Body of pancreas (tissue), 4 donors: ENCODE results near the gene TSPAN4.

Experiments used
- CTCF ChIP-seq, 7 experiments: fragments of 450-650 bp in 4 of 7; fragments of 200-600 bp in 3 of 7; sonication (generic) in 3 of 7; IDR thresholded peaks; one replicate each; pipeline ENCODE4 v1.5.1; 2016 to 2019; ENCODE audit warnings: antibody characterized with exemption in 7 of 7
- POLR2A ChIP-seq, 3 donors: fragments of 450-650 bp; IDR thresholded peaks; one replicate each; pipeline ENCODE4 v1.6.1; 2016; ENCODE audit warnings: antibody characterized with exemption in 3 of 3, mild to moderate bottlenecking in 2 of 3

- no peak for TF ChIP-seq CTCF (IDR thresholded peaks at IDR 0.05)
- TF ChIP-seq POLR2A (IDR thresholded peaks at IDR 0.05) = no peak
Measured at GRCh38 chr11:913043-913442, 70.4 kb downstream of the TSPAN4 start.
